RWPE1 (cell line): ENCODE data around the gene THBS2.

Source experiments
- CTCF ChIA-PET: fragments of 350-600 bp; sonication (Branson Sonifier 250); formaldehyde crosslinking; extraction: SDS; loops from one replicate; lab custom pipeline; 2021; lab: Yijun Ruan, JAX
- POLR2A ChIA-PET: fragments of 400-600 bp; formaldehyde crosslinking; extraction: SDS; loops from one replicate; lab custom pipeline; 2020; ENCODE audit warnings: antibody characterized with exemption; ENCODE audit not compliant: low non-redundant PET; lab: Yijun Ruan, JAX
- DNase-seq: peaks from one replicate; pipeline ENCODE4 v3.0.0; 2012; ENCODE audit warnings: low spot score
- H3K27ac ChIP-seq: fragments of 450-650 bp; 2 replicates; pipeline ENCODE4 v1.5.1; 2017
- CTCF ChIP-seq: fragments of 450-650 bp; conservative IDR thresholded peaks from 2 replicates; pipeline ENCODE4 v1.5.1; 2017; ENCODE audit warnings: low read depth, mild to moderate bottlenecking

THBS2 gene

GRCh38 chr6:169231790-169232506 is 21.7 kb downstream of the THBS2 start:
- no peak for TF ChIP-seq CTCF

GRCh38 chr6:169230946-169231789 is 22.5 kb downstream of the THBS2 start:
- ChIA-PET CTCF (interaction anchor here (0.7 kb wide), 1 partner anchor 137 kb away, joined by 3 read pairs; no protein-coding TSS in a partner anchor), POLR2A (no interaction called here)
- no peak for DNase-seq
- H3K27ac ChIP-seq: no peak overlapping the region
- TF ChIP-seq CTCF: no peak

More at GRCh38 chr6:169231790-169232506, 21.7 kb downstream of the THBS2 start:
- no peak for DNase-seq
- POLR2A ChIA-PET: no interaction called here
- no peak overlapping the region for H3K27ac ChIP-seq
- CTCF ChIA-PET: no interaction called here

- no peak overlapping the region for H3K27ac ChIP-seq
- ChIA-PET CTCF (no interaction called here), POLR2A (no interaction called here)
- no peak for TF ChIP-seq CTCF
- DNase-seq: no peak
Observed at GRCh38 chr6:169230322-169230665, 23.4 kb downstream of the THBS2 start.

GRCh38 chr6:169229615-169230321 is 23.9 kb downstream of the THBS2 start:
- ChIA-PET POLR2A (no interaction called here), CTCF (no interaction called here)
- no peak overlapping the region for H3K27ac ChIP-seq
- DNase-seq: no peak
- TF ChIP-seq CTCF: no peak

GRCh38 chr6:169227116-169227515 is 26.5 kb downstream of the THBS2 start:
- DNase-seq: no peak
- no peak for TF ChIP-seq CTCF
- H3K27ac ChIP-seq: no peak overlapping the region
- ChIA-PET POLR2A (no interaction called here), CTCF (no interaction called here)

- TF ChIP-seq CTCF: no peak
- DNase-seq: no peak
- ChIA-PET POLR2A (no interaction called here), CTCF (no interaction called here)
- no peak overlapping the region for H3K27ac ChIP-seq
Observed at GRCh38 chr6:169225887-169226286, 27.8 kb downstream of the THBS2 start.
